Cerebellar cortex (tissue), 1 donor: ENCODE data around the gene NTM.

Experiments used
- DNase-seq: peaks from one replicate; pipeline ENCODE4 v3.0.0-alpha.2; 2015; ENCODE audit warnings: low spot score

NTM gene

DNA sequence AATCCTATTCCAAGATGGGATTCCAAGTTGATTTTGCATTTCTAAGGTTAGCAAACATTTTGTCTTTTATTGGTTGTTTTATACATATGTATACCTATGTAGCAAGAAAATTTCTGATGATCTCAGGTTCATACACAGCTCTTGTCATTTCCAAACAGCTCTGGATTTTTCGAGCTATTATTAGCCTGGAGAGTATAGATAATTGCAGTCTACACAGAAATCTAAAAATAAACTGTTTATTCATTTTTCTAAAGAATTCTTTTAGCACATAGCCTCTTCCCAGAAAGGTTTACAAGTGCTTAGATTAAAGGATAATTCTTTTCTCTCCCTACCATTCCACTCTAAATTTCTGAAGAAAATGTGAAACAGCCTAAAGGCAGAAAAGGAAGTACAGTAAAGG lies 705.0 kb downstream of the NTM start:
- DNase-seq, result no peak

DNA sequence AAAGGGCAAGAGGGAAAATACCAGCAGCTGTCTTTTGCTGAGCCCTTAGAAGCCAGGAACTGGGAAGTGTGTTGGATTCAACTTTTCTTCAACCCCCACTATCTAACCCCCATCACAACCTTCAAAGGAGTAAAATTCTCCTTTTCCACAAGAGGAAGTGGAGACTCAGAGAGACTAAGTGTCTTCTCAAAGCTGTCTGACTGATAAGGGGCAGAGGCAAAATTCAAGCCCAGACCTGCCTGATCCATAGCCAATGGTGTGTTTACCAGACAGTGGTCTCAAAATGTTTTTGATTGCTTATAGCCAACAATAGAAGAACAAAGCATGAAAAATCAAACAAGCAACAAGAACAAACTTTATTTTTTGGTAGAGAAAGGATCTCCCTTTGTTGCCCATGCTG lies 707.0 kb downstream of the NTM start:
- DNase-seq, result peak; percentile 10

DNA sequence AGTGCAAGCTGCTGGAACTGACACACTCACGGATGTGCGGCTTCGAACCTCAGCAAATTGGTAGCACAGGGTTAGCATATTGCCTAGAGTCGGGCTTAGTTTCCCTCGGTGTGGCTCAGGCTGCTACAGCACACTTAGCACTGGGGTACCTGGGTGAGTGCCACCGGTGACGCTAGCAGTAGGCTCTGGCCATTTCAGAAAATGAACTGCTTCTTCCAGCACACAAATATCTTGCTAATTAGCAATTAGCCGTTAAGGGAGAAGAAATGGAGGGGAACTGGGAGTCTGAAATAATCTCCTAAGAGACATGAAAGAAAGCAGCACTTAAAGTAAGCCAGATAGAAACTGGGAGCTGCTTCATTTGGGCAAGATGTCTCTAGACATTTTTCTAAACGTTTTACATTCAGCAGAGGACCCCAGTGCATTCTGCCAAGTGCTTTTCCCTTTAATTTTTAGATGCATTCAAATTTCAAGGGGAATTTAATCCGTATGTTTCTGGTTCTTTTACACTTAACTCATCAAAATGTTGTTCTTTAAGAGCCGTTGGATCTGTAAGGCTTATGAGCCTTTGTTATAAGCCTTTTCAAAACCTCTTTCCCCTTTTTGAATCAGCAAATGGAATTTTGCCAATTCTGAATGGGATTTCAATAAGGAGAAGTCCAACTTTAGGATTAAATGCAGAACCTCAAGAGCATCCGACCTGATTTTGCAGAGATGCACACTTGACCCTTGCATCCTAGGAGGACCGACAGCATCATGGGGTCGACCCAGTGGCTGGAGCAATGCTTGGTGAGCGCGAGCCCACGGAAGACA lies 708.1 kb downstream of the NTM start:
- DNase-seq, result peak; percentile 90

DNA sequence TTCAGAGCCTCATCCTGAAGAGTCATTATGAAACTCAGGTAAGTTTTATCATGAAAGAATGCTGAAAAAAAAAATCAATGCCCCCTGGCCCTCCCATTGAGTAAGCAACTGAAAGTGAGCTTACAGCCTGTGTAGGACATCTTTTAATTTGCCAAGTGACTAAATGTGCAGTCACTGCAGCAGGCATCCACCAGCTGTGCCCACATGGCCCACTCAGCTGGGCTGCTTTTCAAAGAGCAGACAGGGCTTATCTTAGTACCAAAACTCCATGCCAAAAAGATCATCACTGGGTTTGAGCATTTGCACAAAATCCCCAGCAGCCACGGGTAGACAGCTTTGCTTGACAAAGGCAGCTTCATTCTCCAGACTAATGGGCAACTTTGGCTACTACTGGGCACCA lies 709.7 kb downstream of the NTM start:
- peak; percentile 64 for DNase-seq

DNA sequence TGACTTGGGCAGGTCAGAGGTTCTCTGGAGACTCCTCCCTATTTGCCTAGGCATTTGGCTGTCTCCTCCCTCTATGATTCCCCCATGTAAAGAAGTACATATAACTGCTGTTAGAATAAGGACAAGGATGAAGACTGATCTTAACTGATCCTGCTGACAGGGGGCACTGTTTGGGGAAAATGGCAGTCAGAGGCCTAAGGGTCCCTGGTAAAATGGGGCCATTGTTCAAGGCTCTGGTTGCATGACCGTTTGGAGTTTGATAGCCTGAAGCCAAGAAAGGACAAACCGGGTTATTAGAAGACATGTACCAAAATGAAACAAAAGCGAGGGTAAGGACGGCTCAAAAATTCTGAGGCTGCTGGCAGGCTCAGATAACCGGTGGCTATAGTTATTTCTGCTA lies 712.2 kb downstream of the NTM start:
- DNase-seq, result no peak

DNA sequence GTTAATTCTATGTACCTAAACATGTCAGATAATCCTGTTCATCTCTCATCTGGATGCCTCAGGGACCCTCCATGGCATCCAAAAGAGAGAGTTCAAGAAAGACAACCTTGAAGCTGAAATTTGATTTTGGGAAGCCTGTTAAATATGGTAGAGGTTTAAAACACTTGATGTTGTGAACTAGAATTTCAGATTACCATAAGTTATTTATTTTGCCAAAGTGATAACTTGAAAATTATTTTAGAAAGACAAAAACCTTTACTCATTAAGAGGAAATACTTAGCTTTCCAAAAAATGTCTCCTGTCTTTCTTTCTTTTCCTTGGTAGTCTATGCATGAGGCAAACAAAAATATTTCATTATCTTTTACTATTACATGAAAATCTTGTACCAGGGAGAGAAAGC lies 714.0 kb downstream of the NTM start:
- DNase-seq, result no peak

DNA sequence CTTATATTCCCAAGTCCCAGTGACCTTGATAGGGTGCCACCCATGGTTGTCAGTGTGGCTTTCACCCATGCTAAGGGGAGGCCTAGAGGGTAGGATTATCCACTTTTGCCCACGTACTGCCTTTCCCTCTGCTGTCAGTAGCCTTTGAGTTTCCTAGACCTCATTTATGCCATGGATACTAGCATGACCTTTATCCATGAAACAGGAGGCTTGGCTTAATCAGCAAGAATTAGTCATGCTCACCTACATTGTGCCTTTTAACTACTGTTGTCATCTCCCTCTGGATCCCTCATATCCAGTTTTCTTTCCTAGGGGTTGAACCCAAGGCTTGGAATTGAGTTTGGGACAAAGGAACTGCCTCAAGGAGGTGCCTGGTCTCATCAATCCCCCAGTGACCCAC lies 716.7 kb downstream of the NTM start:
- DNase-seq, result no peak

DNA sequence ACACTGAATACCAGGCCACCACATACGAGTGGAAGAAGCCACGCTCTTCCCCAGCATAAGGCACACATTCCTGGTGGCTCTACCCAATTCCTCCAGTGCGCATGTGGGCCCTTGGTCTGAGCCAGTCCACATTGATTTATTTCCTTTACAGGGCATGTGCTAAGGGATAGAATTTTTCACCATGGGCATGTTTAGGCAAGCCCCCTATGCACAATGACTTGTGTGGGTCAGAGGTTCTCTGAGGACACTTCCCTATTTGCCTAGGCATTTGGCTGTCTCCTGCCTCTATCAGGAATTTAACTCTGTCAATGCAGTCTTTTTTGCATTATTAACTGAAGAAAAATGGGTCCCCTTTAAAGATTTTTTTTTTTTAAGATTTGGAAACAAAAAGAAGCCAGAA lies 718.1 kb downstream of the NTM start:
- no peak for DNase-seq

DNA sequence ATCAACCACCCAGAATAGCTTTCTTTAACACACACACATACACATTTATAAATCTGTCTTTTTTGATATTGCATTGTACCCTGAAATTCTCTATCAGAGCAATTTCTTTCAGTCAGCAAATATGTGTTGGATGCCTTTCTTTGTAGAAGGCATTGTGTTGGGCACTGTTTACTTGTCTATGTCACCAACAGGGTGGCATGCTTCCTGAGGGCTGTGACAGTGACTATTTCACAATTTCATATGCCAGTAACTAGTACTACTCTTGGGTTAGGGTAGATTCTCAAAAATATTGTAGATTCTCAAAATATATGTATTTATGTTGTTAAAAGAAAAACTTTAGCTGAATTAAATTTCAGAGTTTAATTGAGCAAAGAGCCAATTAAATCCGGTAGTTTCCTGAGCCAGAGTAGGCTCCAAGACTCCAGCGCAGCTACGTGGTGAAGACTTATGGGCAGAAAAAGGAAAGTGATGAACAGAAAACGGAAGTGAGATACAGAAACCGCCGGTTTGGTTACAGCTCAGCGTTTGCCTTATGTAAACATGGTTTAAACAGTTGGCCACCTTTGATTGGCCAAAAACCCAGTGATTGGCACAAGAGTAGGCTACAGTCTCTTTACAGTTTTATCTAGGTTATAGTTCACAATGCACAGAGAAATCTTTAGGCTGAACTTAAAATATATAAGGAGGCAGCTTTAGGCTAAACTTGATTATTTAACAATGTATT lies 723.3 kb downstream of the NTM start:
- DNase-seq, result no peak

DNA sequence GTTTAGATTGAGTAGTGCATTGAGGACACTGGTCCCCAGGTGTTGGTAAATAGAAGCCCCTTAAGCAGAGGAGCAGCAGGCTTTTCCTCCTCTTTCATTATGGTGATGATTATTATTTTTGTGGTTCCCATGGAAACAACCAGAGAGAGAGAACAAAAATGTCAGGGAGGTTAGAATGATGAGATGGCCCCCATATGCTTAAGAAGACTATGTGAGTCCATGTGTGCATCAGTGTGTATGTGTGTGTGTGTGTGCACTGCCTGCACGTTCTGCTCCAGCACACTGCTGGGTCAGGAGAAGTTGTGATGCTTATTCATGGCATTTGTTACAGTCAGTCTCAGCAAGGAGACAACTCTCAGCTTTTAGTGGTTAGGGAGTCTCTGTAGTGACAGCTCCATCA lies 724.2 kb downstream of the NTM start:
- no peak for DNase-seq

DNA sequence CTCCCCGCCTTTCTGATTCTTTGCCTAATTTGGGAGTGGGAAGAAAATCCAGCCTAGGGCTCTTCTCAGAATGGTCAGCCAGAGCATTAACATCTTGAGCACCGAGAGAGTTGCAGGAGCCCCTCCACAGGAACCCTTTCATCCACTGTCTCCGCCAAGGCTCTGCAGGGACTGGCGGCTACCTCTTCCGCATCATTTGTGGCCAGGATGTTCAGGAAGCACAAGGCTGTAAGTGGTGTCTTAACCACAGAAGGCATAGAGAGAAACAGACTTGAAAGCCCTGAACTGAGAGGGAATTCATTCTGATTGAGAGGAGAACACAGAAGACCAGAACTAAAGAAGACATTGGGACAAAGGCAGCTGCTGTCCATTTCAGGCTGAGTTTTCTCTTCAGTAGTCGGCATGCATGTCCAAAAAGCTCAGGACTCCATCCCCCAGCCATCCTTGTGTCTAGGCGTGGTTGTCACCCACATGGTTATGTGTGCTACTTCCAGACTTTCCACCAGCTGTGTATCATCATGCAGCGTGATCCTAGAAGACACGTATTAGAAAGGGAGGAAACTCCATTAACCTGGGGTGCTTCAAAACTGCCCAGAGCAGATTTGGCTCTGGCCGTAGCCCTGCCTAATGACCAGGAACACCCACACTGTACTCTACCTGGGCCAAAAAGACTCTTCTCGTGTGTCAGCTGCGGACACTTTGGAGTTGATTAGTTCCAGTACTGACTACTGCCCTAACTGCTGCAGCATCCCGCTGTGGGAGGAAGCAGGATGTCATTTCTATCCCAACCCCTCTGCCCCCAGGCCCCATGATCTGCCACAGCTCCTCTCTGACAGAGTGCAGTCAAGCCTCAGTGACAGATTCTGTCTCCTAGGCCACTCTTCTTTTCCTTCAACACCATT lies 725.1 kb downstream of the NTM start:
- DNase-seq, result peak; percentile 90

DNA sequence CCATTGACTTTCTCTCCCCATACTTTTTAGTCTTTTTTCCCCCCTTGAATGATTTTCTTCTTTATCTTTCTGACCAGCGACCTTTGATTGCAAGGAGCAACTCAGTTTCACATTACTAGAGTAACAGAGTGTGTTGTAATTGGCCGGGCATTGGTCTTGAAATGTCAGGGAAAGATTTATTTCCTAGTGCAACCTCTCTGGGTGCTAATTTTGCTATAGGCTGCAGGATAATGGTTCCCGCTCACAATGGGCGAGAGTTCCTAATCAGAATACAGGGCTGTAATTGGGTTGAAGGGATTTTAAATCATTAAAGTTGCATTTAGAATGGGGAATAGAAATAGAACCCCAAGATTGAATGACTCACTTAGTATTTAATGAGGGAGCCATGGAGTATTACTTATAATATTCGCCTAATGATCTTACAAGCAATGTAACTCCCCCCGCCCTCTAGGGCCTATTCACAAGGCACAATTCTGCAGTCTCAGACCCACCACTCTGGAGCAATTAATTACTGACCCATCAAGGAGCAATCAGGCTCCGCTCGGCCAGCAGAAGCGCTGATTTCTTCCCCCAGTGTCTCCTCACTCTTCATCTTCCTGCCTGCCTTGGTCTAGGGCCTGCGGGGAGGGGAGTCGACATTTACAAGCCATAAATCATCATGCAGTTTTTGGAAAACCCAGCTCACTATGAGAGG lies 725.9 kb downstream of the NTM start:
- DNase-seq, result no peak

DNA sequence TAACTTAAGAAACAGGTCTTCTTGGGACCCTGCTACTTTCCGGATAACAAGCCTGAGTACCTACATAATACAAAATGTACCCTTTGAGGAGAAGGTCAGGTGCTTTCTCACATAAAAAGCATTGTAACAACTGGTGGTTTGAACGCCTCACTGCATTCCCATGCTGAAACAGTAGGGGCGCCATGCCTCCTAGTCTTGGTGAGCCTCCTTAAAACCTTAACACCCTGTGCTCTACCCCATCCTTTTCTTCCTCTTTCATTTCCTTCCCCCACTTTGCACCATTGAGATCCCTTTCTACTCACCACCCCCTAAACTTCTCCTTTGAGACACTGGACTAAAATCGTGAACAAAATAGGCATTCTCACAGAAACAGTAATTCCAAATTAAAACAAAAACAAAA lies 729.3 kb downstream of the NTM start:
- DNase-seq, result no peak

DNA sequence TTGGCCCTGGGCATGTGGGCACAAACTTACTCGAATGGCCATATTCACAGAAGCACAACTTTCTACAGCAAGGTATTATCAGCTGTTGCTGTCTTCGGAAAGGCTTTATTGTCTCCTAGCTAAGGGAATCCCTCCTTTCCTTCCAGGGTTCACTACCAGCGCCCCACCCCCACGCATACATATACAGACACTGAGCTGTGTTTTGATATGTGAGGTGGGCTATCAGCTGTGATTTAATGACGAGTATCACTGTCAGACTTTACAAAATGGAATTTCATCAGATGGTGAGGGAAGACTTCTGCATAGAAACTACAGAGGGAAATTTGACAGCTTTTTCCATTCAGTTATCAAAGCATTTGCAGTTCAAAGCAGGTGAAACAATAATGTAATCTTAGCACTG lies 730.2 kb downstream of the NTM start:
- no peak for DNase-seq

DNA sequence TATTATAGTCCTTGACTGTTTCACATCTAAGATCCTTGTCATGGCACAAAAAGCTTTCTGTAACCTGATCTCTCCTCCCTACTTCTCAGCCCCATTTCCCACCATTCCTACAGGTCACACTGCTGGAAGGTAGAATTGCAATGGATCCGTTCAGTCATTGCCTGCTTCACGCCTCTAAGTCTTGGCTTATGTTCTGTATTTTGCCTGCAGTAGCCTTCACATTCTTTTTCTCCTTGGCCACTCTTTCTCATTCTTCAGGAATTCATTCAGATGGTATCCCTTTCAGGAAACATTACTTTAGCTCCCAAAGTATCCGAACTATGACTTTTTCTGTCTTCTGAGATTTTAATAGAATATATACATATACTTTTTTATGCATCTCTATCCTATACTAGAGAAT lies 731.5 kb downstream of the NTM start:
- DNase-seq, result no peak

DNA sequence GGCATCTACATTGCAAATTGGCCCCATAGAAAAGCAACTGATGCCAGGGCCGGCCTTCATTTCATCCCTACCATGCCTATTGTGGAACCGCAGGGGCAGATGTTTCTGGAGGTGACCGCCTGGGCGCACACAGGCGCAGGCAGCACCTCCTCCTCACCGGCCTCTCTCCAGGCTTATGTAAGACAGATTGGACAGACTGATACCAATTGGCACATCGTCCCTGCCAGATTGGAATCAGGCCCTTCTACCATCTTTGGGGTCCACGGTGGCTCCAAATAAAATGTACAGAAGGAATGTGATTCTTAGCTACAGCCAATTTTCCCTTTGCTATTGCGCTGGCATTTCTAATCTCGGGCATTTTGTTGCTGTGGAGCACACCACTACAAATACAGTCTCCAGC lies 732.6 kb downstream of the NTM start:
- peak; percentile 79 for DNase-seq

DNA sequence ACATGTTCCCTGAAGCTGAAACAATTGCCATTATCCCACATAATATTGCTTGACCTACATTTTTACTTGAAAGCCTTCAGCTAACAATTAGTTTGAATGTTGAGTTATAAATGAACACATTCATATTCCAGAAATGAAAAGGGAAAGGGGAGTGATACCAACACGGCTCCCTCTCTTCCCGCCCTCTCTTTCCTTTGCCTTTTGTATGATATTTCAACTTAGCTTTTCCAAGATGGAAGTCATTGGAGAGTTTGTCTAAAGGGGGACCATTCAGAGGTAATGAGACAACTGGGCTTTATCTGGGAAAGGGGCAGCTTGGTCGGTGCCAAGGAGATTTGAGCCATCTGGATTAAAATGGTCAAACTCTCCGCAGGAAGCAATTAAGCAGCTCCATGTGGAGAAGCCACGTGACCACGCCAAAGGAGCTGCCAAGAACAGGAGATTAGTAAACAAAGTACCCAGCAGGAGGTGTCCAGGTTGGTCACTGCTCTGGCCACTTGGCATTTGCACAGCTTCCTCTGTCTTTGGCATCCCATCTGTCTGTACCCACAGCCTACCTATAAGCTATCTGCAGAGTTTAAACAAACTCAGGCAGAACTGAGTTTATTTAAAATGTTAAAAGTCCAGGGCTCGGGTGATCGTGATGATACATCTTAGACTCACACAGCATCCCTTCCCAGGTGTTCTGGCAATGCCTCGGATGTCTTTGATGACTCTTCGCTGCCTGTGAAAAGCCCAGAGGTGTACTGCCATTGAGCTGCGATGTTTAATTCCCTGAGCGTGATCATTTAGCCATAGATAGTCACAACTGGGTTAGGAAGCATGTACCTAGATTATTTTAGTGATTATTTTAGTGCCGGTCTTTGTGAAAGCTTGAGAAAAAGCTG lies 735.9 kb downstream of the NTM start:
- DNase-seq, result peak; percentile 98

DNA sequence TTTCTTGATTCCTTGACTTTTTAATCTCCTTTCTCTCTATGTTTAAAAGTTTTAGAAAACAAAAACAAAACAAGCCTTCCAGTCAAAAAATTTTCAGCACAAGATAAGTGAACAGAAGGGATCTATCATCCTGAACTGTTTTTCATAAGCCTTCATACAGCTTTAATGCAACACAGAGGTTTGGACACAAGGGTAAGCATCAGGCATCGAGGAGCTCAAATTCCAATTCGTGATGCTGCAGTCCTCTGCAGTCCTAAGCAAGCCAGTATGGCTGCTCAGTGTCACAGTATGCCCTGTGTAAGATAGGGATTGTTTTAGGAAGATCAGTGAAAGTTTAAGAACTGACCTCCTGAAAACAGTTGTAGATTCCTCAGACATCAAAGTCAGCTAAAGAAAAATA lies 740.9 kb downstream of the NTM start:
- DNase-seq, result no peak

DNA sequence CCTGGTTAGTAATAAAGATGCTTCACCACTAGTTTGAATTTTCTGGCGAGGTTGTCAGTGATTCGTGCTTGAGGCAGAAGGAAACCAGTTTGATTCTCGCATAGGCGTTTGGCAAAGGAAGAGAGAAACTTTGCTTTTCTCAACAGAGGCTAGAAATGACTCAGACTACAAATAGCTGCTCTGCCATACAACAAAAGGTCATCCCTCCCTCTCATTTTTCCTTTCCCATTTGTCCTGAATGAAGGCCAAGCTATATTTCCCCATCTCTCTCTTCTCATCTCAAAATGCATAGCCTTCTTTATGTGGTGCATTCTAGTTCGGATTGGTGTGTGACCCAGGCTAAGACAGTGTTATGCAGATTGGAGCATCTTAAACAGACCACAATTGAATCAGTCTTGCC lies 741.4 kb downstream of the NTM start:
- DNase-seq, result no peak

DNA sequence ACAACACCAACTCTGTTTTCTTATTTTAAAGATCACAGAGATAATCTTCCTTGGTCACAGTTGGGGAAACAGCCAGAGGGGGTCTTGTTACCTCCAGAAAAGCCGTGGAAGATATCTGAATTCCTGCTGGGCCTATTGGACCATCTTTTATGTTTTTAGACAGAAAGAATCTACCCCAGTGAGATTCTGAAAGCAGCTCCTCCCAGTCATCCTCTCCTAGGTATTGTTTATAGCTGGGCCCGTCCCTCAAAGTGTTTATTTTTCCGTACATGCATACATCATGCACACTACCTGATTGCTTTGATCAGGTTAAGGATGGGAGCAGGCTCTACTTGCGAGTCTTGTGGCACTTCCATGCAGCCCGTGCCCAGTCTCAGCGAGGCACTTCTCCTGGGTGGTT lies 742.4 kb downstream of the NTM start:
- no peak for DNase-seq

DNA sequence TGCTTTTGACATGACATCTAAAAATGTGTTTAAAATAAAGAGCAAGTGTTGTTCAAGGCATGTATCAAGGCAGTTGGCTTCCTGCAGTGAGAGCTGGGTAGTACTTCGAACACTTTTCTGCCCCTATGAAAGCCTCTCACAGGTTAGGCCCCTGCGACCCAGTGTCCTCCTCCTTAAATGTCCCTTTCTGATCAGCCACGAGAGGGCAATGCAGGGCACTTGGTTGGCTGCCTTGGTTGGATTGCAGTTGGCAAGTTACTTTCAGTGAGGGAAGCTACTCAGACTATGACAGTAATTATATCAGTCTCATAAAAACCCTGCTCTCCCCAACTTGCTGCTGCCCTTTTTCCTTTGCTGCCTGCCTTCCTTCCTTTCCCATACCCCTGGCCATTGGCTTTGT lies 743.8 kb downstream of the NTM start:
- peak; percentile 75 for DNase-seq
